ENCODE results near the gene CDS2. TPM values are rescaled to one million over a fixed set of nuclear protein-coding genes. Genes with fewer than 3 reads are reported as not detected.

Gene CDS2
- total RNA-seq, 2 donors from 2014 or later = 62.0 to 67.2 TPM

DNA sequence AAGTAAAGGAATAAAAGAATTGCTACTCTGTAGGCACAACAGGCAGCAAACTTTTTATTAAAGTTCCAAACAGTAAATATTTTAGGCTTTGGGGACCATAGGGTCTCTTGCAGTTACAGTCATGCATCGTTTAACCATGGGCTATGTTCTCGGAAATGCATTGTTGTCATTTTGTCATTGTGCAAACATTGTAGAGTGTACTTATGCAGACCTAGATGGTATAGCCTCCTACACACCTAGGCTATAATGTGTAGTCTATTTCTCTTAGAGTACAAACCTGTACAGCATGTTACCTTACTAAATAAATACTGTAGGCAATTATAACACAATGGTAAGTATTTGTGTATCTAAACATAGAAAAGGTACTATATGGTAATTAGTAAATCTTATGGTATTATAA, 54.7 kb downstream of the CDS2 start:
- no peak overlapping the region for H3K27ac Mint-ChIP-seq
- no peaks in the 10 kb centered on the region for H3K9me3 Mint-ChIP-seq
- H3K27me3 Mint-ChIP-seq (ENCODE audit: low read depth) = no peaks in the 10 kb centered on the region
- H3K36me3 Mint-ChIP-seq (ENCODE audit: insufficient read depth in 2 of 2) = peaks cover 3 to 9% of the 10 kb centered on the region in 2 donors
- ATAC-seq (replicated peaks in 1 of 2) (no peak), DNase-seq (no peak)
- H3K4me1 Mint-ChIP-seq (ENCODE audit: low read depth) = peaks cover 5% of the 10 kb centered on the region
- H3K4me3 Mint-ChIP-seq = no peak overlapping the region

- DNase-seq (no peak), ATAC-seq (replicated peaks in 1 of 2) (no peak)
- Mint-ChIP-seq H3K9me3 (no peaks in the 10 kb centered on the region), H3K27me3 (ENCODE audit: low read depth) (no peaks in the 10 kb centered on the region), H3K4me3 (no peak overlapping the region), H3K4me1 (ENCODE audit: low read depth) (peaks cover 5% of the 10 kb centered on the region), H3K27ac (no peak overlapping the region), H3K36me3 (ENCODE audit: insufficient read depth in 2 of 2) (peaks cover 3 to 9% of the 10 kb centered on the region in 2 donors)
Observed at GRCh38 chr20:5181958-5182357, 55.1 kb downstream of the CDS2 start.

DNA sequence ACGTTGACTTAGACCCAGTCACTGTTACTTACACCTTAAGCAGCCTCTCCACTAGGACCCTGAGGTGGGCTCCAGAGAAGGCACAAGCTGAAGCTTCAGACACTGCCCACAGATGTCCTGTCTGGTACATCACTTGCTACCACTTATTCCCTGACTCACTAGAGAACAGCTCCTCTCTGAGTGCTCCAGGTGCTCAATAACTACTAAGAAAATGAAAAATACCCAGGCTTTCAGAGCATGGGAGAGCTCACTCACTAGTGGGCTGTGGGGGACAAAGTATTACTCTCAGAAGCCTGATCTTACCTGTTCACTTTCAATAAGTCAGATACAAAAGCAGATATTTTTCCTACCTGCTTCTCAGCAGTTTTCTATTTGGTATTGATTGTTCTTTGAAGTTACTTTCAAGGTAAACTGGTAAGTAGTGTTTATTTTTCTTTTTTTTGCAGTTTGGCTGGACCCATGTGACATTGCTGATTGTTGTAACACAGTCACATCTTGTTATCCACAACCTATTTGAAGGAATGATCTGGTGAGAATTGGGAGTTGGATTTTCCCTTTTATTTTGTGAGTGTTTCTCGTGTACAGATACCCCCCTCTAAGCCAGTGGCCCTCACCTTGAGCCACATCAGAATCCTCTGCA, 55.9 kb downstream of the CDS2 start:
- H3K9me3 Mint-ChIP-seq = no peaks in the 10 kb centered on the region
- ATAC-seq (replicated peaks in 1 of 2) (no peak), DNase-seq (no peak)
- no peaks in the 10 kb centered on the region for H3K27me3 Mint-ChIP-seq (ENCODE audit: low read depth)
- no peak overlapping the region for H3K27ac Mint-ChIP-seq
- H3K4me3 Mint-ChIP-seq = no peak overlapping the region
- peaks cover 3 to 9% of the 10 kb centered on the region in 2 donors for H3K36me3 Mint-ChIP-seq (ENCODE audit: insufficient read depth in 2 of 2)
- H3K4me1 Mint-ChIP-seq (ENCODE audit: low read depth) = peaks cover 5% of the 10 kb centered on the region

GRCh38 chr20:5183731-5184474, 57.1 kb downstream of the CDS2 start:
- Mint-ChIP-seq H3K4me1 (ENCODE audit: low read depth) (peaks cover 5% of the 10 kb centered on the region), H3K9me3 (no peaks in the 10 kb centered on the region), H3K36me3 (ENCODE audit: insufficient read depth in 2 of 2) (peaks cover 3 to 5% of the 10 kb centered on the region in 2 donors), H3K27ac (peak overlapping the region; percentile 64), H3K27me3 (ENCODE audit: low read depth) (no peaks in the 10 kb centered on the region), H3K4me3 (no peak overlapping the region)
- ATAC-seq (replicated peaks in 1 of 2) (no peak), DNase-seq (no peak)

- no peak for ATAC-seq (replicated peaks in 1 of 2)
- H3K4me1 Mint-ChIP-seq (ENCODE audit: low read depth) = peaks cover 5% of the 10 kb centered on the region
- no peak for DNase-seq
- no peaks in the 10 kb centered on the region for H3K9me3 Mint-ChIP-seq
- peaks cover 0 to 2% of the 10 kb centered on the region in 2 donors for H3K36me3 Mint-ChIP-seq (ENCODE audit: insufficient read depth in 2 of 2)
- peak overlapping the region; percentile 64 for H3K27ac Mint-ChIP-seq
- H3K4me3 Mint-ChIP-seq = no peak overlapping the region
- H3K27me3 Mint-ChIP-seq (ENCODE audit: low read depth) = no peaks in the 10 kb centered on the region
Observed at GRCh38 chr20:5184684-5185083, 57.9 kb downstream of the CDS2 start.

DNA sequence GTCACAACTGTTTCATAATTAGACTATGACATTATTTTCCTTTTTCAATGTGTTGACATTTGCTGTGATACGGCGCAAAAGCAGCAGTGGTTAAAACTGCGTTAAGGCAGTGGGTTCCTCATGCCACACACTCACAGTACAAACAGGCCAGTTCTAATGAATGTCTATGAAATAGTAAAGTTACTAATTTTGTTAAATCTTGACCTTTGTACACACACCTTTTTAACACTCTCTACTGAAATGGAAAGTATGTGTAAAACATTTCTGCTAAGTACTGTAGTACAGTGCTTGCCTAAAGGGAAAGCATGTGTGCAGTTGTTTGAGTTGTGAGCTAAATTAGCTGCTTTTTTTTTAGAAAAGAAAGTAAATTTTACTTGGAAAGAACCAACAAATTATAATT, 60.3 kb downstream of the CDS2 start:
- Mint-ChIP-seq H3K27ac (no peak overlapping the region), H3K36me3 (ENCODE audit: insufficient read depth in 2 of 2) (peaks cover 0 to 2% of the 10 kb centered on the region in 2 donors), H3K9me3 (no peaks in the 10 kb centered on the region), H3K4me1 (ENCODE audit: low read depth) (peaks cover 17% of the 10 kb centered on the region), H3K27me3 (ENCODE audit: low read depth) (no peaks in the 10 kb centered on the region), H3K4me3 (no peak overlapping the region)
- no peak for ATAC-seq (replicated peaks in 1 of 2)
- no peak for DNase-seq

- ATAC-seq (replicated peaks in 1 of 2) = no peak
- H3K9me3 Mint-ChIP-seq = no peaks in the 10 kb centered on the region
- H3K36me3 Mint-ChIP-seq (ENCODE audit: insufficient read depth in 2 of 2) = peaks cover 0 to 2% of the 10 kb centered on the region in 2 donors
- no peaks in the 10 kb centered on the region for H3K27me3 Mint-ChIP-seq (ENCODE audit: low read depth)
- H3K27ac Mint-ChIP-seq = no peak overlapping the region
- no peak overlapping the region for H3K4me3 Mint-ChIP-seq
- DNase-seq = no peak
- peaks cover 29% of the 10 kb centered on the region for H3K4me1 Mint-ChIP-seq (ENCODE audit: low read depth)
Observed at GRCh38 chr20:5188736-5189135, 61.9 kb downstream of the CDS2 start.

GRCh38 chr20:5189917-5190316, 63.1 kb downstream of the CDS2 start:
- H3K27ac Mint-ChIP-seq = peak overlapping the region; percentile 16

DNA sequence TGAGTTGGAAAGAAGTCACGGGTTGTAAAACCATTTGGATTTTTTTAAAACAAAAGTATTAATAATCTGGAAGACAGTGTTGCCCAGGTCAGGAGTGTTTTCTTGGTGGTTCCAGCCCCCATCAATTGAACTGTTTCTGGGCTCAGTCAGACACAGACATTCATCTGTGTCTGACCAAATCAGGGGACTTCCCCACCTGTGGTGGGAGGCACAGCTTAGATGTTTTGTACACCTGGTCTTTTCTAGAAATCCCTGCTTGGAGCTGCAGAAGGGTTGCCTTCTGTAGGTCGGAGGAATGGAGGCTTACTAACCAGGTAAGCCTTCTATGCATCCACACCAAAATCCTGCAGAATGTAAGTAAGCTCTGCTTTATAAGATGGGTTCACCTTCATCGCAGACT, 63.6 kb downstream of the CDS2 start:
- H3K27me3 Mint-ChIP-seq (ENCODE audit: low read depth) = no peaks in the 10 kb centered on the region
- no peak overlapping the region for H3K4me3 Mint-ChIP-seq
- peaks cover 24% of the 10 kb centered on the region for H3K4me1 Mint-ChIP-seq (ENCODE audit: low read depth)
- no peaks in the 10 kb centered on the region for H3K9me3 Mint-ChIP-seq
- DNase-seq (no peak), ATAC-seq (replicated peaks in 1 of 2) (no peak)
- peak overlapping the region; percentile 16 for H3K27ac Mint-ChIP-seq
- H3K36me3 Mint-ChIP-seq (ENCODE audit: insufficient read depth in 2 of 2) = peaks cover 0 to 2% of the 10 kb centered on the region in 2 donors

More at GRCh38 chr20:5189917-5190316, 63.1 kb downstream of the CDS2 start:
- Mint-ChIP-seq H3K4me1 (ENCODE audit: low read depth) (peaks cover 24% of the 10 kb centered on the region), H3K4me3 (no peak overlapping the region), H3K27me3 (ENCODE audit: low read depth) (no peaks in the 10 kb centered on the region), H3K9me3 (no peaks in the 10 kb centered on the region), H3K36me3 (ENCODE audit: insufficient read depth in 2 of 2) (peaks cover 0 to 2% of the 10 kb centered on the region in 2 donors)
- no peak for ATAC-seq (replicated peaks in 1 of 2)
- no peak for DNase-seq

- ATAC-seq (replicated peaks in 1 of 2) (peak; percentile 76 to 80), DNase-seq (peak; percentile 23 to 32)
- H3K36me3 Mint-ChIP-seq (ENCODE audit: insufficient read depth in 2 of 2) = no peaks in the 10 kb centered on the region
- H3K27ac Mint-ChIP-seq = peak overlapping the region; percentile 93
- no peaks in the 10 kb centered on the region for H3K9me3 Mint-ChIP-seq
- no peaks in the 10 kb centered on the region for H3K27me3 Mint-ChIP-seq (ENCODE audit: low read depth)
- peak overlapping the region in 1 of 2 donors; percentile 55 for H3K4me3 Mint-ChIP-seq
- peaks cover 24% of the 10 kb centered on the region for H3K4me1 Mint-ChIP-seq (ENCODE audit: low read depth)
Observed at GRCh38 chr20:5191829-5192569, 65.2 kb downstream of the CDS2 start.

GRCh38 chr20:5192570-5193431, 66.0 kb downstream of the CDS2 start:
- ATAC-seq (replicated peaks in 1 of 2) (peak in 1 of 2 donors; percentile 16), DNase-seq (no peak)
- H3K27me3 Mint-ChIP-seq (ENCODE audit: low read depth) = no peaks in the 10 kb centered on the region
- no peaks in the 10 kb centered on the region for H3K9me3 Mint-ChIP-seq
- peaks cover 24% of the 10 kb centered on the region for H3K4me1 Mint-ChIP-seq (ENCODE audit: low read depth)
- peak overlapping the region in 1 of 2 donors; percentile 9 for H3K4me3 Mint-ChIP-seq
- no peaks in the 10 kb centered on the region for H3K36me3 Mint-ChIP-seq (ENCODE audit: insufficient read depth in 2 of 2)
- peak overlapping the region; percentile 93 for H3K27ac Mint-ChIP-seq

GRCh38 chr20:5195655-5196054, 68.8 kb downstream of the CDS2 start:
- no peak for ATAC-seq (replicated peaks in 1 of 2)
- DNase-seq = no peak
- no peaks in the 10 kb centered on the region for H3K9me3 Mint-ChIP-seq
- no peak overlapping the region for H3K27ac Mint-ChIP-seq
- H3K4me3 Mint-ChIP-seq = no peak overlapping the region
- H3K4me1 Mint-ChIP-seq (ENCODE audit: low read depth) = peaks cover 19% of the 10 kb centered on the region
- H3K36me3 Mint-ChIP-seq (ENCODE audit: insufficient read depth in 2 of 2) = peaks cover 4 to 8% of the 10 kb centered on the region in 2 donors
- H3K27me3 Mint-ChIP-seq (ENCODE audit: low read depth) = no peaks in the 10 kb centered on the region

All from activated T-cell treated with anti-CD3 and anti-CD28 coated beads, Interleukin-2, amount 50 U/mL, for 72 hours (primary cell).